ENCODE results near the gene RAD51B.

DNA sequence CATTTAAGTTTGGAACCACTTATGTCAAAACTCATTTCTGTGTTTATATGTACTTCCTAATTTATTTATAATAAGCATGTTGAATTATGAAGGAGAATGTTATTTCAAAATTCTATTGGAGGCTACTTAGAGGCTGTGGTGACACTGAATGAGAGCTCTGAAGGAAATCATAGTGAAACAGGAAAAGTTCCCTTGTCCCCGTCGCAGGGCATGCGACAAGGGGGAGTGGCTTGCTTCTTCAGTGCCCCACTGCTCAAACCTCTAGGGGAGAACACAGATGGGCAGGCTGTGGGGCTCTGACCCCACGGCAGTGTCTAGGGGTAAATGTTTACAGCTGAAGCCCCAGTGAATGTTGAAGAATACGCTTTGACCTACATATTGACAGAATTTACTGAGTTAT, 261.9 kb downstream of the RAD51B start:
- TF ChIP-seq, protein P1, sequence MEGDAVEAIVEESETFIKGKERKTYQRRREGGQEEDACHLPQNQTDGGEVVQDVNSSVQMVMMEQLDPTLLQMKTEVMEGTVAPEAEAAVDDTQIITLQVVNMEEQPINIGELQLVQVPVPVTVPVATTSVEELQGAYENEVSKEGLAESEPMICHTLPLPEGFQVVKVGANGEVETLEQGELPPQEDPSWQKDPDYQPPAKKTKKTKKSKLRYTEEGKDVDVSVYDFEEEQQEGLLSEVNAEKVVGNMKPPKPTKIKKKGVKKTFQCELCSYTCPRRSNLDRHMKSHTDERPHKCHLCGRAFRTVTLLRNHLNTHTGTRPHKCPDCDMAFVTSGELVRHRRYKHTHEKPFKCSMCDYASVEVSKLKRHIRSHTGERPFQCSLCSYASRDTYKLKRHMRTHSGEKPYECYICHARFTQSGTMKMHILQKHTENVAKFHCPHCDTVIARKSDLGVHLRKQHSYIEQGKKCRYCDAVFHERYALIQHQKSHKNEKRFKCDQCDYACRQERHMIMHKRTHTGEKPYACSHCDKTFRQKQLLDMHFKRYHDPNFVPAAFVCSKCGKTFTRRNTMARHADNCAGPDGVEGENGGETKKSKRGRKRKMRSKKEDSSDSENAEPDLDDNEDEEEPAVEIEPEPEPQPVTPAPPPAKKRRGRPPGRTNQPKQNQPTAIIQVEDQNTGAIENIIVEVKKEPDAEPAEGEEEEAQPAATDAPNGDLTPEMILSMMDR (IDR thresholded peaks at IDR 0.05), result no peak
- no peak for TF ChIP-seq POLR2A (IDR thresholded peaks at IDR 0.05)
